Liver (tissue), 3 donors: ENCODE data around the gene SURF2.

Experiments
- ATF3 ChIP-seq: IDR thresholded peaks from 2 replicates; pipeline ENCODE4 v1.6.1; 2016; ENCODE audit warnings: antibody characterized with exemption
- CTCF ChIP-seq: fragments of 150-350 bp; IDR thresholded peaks from 2 replicates; pipeline ENCODE4 v1.5.1; 2017; ENCODE audit warnings: improper control_type of control experiment, low read depth, low read length; ENCODE audit not compliant: missing input control
- NR2F2 ChIP-seq: IDR thresholded peaks from 2 replicates; pipeline ENCODE4 v1.6.1; 2016; ENCODE audit warnings: antibody characterized with exemption
- RXRA ChIP-seq, 2 donors: IDR thresholded peaks; 2 replicates each; pipeline ENCODE4 v1.6.1; 2017 to 2018; ENCODE audit warnings: antibody characterized with exemption in 2 of 2, mild to moderate bottlenecking in 1 of 2
- TAF1 ChIP-seq: conservative IDR thresholded peaks from 2 replicates; pipeline ENCODE4 v1.6.1; 2016; ENCODE audit warnings: antibody characterized with exemption, mild to moderate bottlenecking
- donor health status: healthy.
- donor health status: healthy.

- TF ChIP-seq CTCF (no peak), ATF3 (no peak), NR2F2 (no peak), TAF1 (no peak), RXRA (IDR thresholded peaks at IDR 0.05) (no peak)
Observed at GRCh38 chr9:133360400-133361393, 4.3 kb downstream of the SURF2 start.
